Measurements from ENCODE around the gene MTNR1B.

Gene MTNR1B

DNA sequence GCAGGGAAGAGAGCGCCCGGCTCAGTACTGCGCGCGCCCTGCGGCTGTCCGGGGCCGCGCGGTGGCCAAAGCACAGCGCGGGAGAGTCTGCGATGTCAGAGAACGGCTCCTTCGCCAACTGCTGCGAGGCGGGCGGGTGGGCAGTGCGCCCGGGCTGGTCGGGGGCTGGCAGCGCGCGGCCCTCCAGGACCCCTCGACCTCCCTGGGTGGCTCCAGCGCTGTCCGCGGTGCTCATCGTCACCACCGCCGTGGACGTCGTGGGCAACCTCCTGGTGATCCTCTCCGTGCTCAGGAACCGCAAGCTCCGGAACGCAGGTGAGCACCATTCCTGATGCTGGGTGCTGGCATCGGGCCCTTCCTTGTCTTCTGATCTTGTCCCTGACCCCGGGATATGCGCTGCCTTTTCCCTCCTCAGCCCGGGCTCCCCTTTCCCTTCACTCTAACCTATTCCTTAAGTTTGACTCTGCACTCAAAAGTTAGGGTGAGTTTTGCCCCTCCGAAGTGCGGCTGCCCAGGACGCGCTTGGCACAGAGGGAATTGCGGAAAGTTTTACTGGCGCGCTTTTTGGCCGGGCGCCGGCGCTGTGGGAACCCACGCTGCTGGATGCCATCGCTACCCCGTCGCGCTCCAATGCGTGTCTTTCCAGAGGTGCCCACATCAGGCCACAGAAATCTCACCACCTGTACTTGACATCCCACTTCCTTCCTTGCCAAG, at the start of gene MTNR1B:
Gene MTNR1B (plus strand): TSS at position 18 of the 714 bp plus-strand sequence. CDS start 75 bp downstream, at position 93.
- DNase-seq, result no peak

DNA sequence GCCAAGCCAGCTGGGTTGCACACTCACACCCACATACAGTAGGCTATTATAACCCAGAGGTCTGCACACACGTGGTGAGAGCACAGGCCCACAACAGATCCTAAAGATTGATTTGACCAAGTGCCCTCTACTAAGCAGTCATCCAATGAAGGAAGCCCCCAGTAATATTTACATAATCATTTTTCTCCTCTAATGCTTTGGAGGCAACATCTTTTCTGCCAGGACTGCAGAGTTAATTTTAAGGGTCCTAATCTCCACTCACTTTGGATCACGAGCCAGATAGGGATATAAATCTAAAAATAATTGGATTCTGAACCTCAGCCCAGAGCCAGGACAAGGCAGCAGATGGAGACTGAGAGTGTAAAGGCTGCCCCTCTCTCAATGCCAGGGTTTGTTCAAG, 49.1 kb upstream of the MTNR1B start:
- no peak for DNase-seq

DNA sequence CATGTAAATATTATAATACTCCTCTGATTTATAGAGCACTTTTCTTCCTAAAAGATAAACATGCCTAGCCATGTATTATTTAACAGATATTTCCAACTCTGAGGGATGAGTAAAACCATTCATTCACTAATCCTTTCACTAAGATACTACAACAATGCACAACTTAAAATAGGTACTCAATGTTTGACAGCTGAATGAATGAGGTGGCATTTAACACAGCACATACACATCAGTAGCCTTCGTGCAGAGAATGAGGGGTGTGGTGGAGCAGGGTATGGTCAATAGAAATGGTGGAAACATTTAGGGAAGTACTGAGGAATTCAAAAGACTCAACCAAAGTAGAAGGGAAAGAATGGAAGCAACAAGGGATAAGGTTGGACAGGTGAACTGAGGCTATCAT, 46.7 kb upstream of the MTNR1B start:
- no peak for DNase-seq

DNA sequence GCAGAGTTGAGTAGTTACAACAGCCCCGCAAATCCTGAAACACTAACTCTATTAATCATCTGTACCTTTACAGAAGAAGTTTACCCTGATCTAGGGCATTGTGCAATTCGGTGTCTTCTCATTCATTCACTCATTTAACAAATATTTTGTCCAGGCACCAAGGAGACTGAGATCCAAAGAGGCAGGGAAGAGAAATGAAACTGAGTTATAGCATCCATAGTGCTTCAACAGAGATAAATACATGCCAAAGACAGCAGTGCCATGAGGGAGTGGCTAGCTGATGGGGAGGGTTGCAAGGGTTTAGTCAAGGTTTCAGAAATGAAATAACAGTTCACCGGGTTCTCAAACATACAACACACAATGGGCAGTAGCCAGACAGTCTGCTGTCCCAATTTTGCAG, 40.2 kb upstream of the MTNR1B start:
- DNase-seq, result no peak

DNA sequence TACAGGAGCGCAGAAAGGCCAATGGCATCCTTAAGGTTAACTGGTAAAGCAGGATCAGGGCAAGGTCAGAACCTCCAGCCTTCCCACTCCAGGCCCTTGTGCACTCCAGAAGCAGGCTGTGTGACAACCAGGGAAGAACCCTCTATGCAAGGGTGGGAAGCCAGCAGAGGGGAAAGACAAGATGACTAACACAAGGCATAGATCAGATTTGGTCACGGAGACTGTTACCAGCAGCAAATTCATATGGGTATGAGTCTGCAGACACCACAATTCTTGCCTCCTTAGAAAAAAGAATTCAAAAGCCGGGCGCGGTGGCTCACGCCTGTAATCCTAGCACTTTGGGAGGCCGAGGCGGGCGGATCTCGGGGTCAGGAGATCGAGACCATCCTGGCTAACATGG, 39.8 kb upstream of the MTNR1B start:
- DNase-seq, result no peak

GRCh38 chr11:92931746-92932422, 37.6 kb upstream of the MTNR1B start:
- DNase-seq, result no peak

DNA sequence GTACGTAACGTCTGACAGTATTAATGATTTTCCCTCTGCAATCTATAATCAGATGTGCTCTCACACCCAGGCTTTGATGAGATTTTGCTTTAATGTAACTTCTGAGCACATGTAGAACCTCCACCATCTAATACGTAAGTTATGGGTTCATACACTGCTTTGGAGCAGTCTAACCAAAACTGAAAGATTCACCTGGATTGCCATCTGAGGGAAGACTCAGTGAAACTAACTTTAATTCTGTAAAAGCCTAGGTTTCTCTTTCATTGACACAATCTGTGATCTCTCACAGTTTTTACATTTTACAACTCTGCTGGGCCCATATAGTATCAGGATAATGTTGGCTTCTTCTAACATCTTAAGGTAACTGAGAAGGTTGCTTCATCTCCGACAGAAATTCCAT, 30.1 kb upstream of the MTNR1B start:
- DNase-seq, result no peak

DNA sequence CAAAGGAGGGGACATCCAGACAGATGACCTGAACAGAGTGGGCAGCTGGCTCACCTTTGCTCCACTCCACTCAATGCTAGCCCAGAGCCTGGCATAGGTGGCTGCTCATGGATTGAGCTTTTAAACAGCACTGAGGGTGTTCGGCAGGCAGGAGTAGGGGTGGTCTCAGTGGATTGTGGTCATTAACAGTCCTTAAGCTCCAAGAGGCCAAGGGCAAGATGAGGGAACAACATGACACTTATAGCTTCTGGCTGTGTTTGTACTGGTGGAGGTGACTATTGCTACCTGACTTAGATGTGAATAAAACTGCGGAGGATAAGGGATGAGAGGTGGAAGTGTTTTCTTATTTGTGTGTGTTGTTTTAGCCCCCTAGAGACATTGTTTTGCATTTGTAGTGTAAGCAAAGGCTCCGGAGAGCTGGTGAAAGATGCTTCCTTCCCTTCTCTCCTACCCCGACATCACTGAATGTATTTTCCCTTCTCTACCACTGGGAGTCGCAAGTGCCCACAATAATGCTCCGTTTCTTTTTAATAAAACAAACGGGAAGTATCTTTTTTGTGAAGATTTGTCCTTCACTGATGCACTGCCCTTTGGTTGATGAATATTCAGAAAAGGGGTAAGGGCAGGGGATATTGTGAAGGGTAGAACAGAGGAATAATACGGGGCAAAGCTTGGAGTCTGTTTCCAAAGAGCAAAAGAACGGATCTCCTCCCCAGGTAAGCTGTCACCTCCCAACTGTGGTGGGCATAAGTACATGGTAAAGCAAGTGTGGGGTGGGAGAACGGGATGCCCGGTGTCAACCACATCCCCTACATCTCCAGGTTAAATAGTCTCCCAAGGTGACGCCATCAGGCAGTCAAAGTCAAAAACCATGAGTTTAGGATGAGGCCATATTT, 27.5 kb upstream of the MTNR1B start:
- no peak for DNase-seq

DNA sequence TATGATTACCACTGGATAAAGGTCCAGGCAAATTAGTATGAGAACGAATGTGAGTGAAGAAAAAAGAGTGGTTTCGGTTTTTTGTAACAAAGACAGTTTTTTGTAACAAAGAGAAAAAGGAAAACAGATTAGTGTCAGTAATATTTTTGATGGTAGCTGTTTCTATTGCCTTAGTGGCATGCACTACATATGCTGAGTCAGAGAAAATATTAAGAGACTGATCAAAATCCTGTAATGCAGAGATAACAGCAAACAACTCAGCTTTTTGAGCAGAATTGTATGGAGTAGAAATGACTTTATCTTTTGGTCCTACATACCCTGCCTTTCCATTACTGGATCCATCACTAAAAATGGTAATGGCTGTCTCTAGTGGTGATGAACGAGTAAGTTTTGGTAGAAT, 22.7 kb upstream of the MTNR1B start:
- DNase-seq, result no peak

DNA sequence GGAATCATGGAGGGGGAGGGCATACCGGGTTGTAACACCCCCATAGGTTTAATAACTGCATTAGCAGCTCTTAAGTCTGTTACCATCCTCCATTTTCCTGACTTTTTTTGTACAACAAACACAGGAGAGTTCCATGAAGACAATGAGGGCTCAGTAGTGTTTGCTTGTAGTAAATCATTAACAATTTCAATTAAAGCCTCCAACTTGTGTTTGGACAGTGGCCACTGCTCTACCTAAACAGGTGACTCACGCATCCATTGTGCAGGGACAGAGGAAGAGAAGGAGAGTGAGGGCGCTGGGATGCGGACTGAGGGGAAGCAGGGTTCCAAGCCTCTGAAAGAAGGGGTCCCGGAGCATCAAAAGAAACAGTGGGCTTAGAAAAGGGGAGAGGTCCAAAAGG, 21.3 kb upstream of the MTNR1B start:
- no peak for DNase-seq

- no peak for DNase-seq
These were observed 15.4 kb upstream of the MTNR1B start for GRCh38 chr11:92954003-92954402.

DNA sequence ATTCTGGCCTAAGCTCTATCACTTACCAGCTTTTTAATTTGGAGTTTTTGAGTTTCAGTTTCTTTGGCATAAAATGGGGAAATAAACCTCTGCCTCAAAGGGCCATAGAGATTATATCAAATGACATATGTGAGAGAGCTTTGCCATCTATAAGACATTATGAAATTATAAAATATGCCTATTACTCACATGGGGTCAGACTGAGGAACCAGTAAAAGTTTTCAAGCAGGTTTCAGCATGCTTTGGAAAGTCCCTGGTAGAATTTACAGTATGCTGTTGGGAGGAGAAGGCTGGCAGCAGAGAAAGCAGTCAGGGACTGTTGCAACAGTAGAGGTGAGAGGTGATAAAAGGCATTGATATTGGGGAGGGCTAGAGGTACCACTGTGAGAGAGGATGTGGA, 13.6 kb upstream of the MTNR1B start:
- no peak for DNase-seq

- no peak for DNase-seq
These were observed 8.6 kb upstream of the MTNR1B start for GRCh38 chr11:92960886-92961285.

GRCh38 chr11:92962446-92962845, 7.0 kb upstream of the MTNR1B start:
- DNase-seq, result no peak

DNA sequence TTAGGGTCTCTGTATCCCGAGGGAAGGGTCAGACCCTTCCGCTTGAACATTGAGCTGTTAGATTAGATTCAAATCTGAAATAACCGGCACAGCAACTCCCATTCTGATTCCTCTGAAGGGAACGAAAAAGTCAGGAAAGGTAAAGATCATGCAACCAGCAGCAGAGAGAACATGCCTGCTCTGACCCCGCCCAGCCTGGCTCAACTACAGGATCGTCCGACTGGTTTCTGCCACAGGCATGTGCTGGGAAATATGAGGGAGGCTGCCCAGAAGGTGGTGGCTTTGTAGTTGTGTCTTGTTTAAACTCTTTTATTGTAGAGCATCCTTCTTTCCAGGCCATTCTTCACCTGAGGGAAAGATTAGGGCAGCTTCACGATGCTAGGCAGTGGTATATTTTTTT, 5.0 kb upstream of the MTNR1B start:
- DNase-seq, result no peak

- DNase-seq, result no peak
These were observed 4.3 kb upstream of the MTNR1B start for GRCh38 chr11:92965196-92965595.

DNA sequence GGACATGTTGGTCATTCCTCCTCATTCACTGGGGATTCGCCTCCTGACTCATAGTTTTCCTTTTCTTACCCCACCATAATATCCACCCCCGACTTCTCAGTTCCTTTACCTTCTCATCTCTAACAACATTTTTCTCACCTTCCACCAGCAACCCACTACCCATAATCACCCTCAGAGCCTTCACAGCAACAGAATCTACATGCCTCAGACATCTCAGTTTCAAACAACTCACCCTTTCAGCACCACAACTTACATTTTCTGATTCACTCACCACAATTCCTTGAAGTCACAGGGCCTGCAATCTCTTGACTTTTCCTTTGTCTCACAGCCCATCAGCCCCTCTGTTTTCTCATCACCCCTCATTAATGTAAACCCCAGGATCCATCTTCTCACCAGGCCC, 2.3 kb upstream of the MTNR1B start:
- DNase-seq, result no peak

DNA sequence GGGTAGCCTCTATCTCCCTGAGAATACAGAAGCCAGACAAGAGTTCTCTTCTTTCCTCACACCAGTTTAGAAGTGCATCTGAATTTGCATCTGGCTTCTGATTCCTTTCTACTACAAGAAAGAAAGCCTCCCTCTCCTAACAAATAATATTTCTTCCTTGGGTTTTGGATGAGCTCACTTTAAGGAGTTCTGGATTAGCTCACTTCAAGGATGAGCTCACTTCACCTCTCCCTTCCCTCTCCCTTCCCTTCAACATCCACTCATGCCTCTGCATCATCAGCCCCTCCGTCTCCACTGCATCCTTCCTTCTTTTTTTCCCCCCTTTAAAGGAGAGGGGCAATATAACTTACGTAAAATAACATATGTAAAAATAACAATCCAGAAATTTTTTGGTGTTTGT, 1.6 kb upstream of the MTNR1B start:
- DNase-seq, result no peak

GRCh38 chr11:92969293-92969633, 188 bp upstream of the MTNR1B start:
- DNase-seq, result no peak

DNA sequence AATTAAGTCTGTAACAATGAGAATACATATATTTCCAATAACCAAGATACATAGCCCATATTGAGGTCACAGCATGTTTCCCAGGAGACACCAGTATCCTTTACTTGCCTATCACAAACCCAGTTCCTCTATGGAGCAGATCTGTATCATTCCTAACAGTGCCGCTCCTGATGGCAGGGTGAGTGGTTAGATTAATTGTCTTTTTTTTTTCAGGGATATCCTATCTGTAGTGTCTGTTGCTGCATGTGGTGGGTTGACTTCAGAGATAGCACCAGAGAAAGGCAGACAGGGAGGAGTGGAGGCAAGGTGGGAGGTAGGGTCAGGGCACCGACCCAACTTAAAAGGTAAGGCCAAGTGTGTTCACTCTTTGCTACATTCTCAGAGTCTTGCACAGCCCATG, 2.8 kb downstream of the MTNR1B start:
- no peak for DNase-seq

DNA sequence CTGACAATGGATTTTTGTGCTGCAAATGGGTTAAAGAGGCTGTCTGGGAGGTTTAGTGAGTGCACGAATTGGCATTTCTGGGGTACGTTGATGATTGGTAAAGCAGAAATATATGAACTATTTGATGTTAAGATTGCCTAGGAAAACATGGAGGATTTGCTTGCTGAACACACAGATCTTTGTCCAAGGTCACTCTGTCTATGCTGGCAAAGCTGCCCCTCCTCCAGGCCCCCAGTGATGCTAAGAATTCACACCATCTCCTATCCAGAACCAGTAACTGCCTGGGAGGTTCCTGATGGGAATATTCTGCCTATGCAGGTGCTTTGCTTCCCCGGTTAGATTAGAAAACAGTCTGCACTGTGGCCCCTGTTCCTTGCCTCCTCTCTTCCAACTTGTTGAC, 5.8 kb downstream of the MTNR1B start:
- no peak for DNase-seq

DNA sequence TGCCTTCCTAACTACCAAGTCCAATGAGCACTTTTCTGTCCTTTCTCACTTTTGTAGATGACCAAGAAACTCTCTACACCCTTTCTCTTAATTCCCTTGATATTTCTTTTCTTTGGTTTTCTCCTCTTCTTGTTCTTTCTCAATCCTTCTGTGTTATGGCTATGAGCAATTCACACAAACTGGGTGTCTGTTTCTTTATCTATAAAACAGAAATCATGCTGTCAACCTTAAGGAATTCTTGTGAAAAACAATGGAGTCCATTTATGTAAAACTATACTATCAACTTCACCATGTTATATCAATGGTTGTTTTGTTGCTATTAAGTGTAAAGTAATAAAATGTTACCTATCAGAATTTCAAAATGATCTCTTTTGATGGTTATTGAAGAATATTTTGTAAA, 7.2 kb downstream of the MTNR1B start:
- no peak for DNase-seq

DNA sequence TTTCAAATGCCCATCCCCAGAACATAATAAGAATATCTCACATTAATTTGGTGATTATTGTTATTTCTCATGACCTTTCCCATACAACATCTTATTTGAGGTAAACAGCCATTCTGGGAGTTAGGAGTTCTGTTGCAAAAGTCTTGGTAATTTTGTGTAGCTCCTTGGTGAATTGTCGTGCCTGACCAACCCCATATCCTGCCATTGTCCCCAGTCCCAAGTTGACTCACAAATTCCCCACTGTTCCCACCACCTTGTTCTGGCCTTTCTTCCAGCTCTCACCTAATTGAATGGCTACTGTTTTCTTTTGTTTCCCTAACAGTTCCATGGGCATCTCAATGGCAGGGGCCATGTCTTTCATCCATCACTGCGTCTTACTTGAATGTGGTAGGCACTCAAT, 8.0 kb downstream of the MTNR1B start:
- DNase-seq, result no peak

Measured in SHP77 treated with DMSO at 0.1 percent for 48 hours (cell line).